ENCODE results near the gene PANK4.

DNA sequence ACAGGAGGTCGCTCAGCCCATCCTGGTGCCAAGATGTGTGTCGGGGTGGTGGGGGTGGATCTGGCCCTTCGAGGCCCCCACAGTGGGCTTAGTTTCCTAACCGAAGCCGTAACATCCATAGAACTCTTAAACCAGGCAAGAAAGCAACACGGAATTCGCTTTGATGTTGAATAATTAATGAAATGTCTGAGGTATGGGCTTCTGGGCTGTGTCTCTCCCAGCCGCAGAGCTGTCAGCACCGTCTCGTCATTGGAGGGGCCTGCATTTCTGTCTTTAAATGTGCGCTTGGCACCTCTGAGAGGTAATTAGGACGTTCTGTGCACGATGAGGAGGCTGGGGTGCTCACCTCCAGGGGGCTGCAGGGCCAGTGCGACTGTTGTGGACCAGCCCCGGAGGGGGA lies 63.6 kb downstream of the PANK4 start:
- TF ChIP-seq, protein P1, sequence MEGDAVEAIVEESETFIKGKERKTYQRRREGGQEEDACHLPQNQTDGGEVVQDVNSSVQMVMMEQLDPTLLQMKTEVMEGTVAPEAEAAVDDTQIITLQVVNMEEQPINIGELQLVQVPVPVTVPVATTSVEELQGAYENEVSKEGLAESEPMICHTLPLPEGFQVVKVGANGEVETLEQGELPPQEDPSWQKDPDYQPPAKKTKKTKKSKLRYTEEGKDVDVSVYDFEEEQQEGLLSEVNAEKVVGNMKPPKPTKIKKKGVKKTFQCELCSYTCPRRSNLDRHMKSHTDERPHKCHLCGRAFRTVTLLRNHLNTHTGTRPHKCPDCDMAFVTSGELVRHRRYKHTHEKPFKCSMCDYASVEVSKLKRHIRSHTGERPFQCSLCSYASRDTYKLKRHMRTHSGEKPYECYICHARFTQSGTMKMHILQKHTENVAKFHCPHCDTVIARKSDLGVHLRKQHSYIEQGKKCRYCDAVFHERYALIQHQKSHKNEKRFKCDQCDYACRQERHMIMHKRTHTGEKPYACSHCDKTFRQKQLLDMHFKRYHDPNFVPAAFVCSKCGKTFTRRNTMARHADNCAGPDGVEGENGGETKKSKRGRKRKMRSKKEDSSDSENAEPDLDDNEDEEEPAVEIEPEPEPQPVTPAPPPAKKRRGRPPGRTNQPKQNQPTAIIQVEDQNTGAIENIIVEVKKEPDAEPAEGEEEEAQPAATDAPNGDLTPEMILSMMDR (conservative IDR thresholded peaks at IDR 0.05; ENCODE audit: low read depth, low read length) = no peak
- no peak for TF ChIP-seq EZH2 (IDR thresholded peaks at IDR 0.05; ENCODE audit: borderline replicate concordance, low read depth, low read length, poor library complexity, severe bottlenecking)

Measured in A673 (cell line).